Breast epithelium (tissue), 4 donors: ENCODE measurements around the gene GHRH. TPM values are rescaled to one million over a fixed set of nuclear protein-coding genes. Genes with fewer than 3 reads are reported as not detected.

ENCODE experiments used
- DNase-seq, 2 donors: peaks; one replicate each; pipeline ENCODE4 v3.0.0-alpha.2; 2019; ENCODE audit warnings: low spot score in 2 of 2
- H3K27ac ChIP-seq, 2 donors: fragments of 200-600 bp; sonication (generic) in 1 of 2; one replicate each; pipeline ENCODE4 v1.5.1; 2016 to 2019; ENCODE audit warnings: mild to moderate bottlenecking in 1 of 2
- H3K27me3 ChIP-seq, 2 donors: fragments of 200-600 bp; sonication (generic) in 1 of 2; one replicate each; pipeline versions ENCODE4 v1.5.1 to v1.6.0; 2017 to 2019; ENCODE audit warnings: control low read depth in 1 of 2, mild to moderate bottlenecking in 1 of 2
- H3K36me3 ChIP-seq: fragments of 200-600 bp; one replicate; pipeline ENCODE4 v1.5.1; 2019
- H3K4me1 ChIP-seq, 2 donors: fragments of 200-600 bp; sonication (generic); one replicate each; pipeline ENCODE4 v1.5.1; 2016 to 2019; ENCODE audit warnings: control low read depth in 1 of 2
- H3K4me3 ChIP-seq, 3 donors: fragments of 200-600 bp; sonication (generic); 1 replicate in 2 of 3; 2 replicates in 1 of 3; pipeline ENCODE4 v1.5.1; 2016 to 2019; ENCODE audit warnings: mild to moderate bottlenecking in 3 of 3, moderate library complexity in 2 of 3
- H3K9me3 ChIP-seq, 2 donors: fragments of 200-600 bp; sonication (generic) in 1 of 2; one replicate each; pipeline ENCODE4 v1.5.1; 2016 to 2019; ENCODE audit warnings: control low read depth in 1 of 2
- POLR2A ChIP-seq: fragments of 450-650 bp; IDR thresholded peaks from one replicate; pipeline ENCODE4 v1.6.1; 2016; ENCODE audit warnings: antibody characterized with exemption, mild to moderate bottlenecking, moderate library complexity
- POLR2AphosphoS5 ChIP-seq, 3 donors: sonication (generic); formaldehyde crosslinking; IDR thresholded peaks; one replicate each; pipeline ENCODE4 v1.6.1; 2017; ENCODE audit warnings: antibody characterized with exemption in 3 of 3
- intact Hi-C: fragments of 100-400 bp; cut with DNase I; formaldehyde crosslinking; loops from one replicate; pipeline ENCODE4 v1.15.1; 2023; ENCODE audit warnings: low total_unique reads
- total RNA-seq, 3 donors: library from RNA; depleted of rRNA; stranded (reverse); fragments of >200 nt; gene quantifications; one replicate each; pipeline ENCODE4 v1.1.0, GENCODE V29; 2016
- TF ChIP-seq, protein P1 (sequence below), 3 donors: fragments of 450-650 bp; IDR thresholded peaks; one replicate each; pipeline ENCODE4 v1.5.1; 2016 to 2017; ENCODE audit warnings: antibody characterized with exemption in 3 of 3, mild to moderate bottlenecking in 3 of 3, moderate library complexity in 3 of 3

Gene GHRH
- total RNA-seq, 3 donors from 2014 or later, result not detected

DNA sequence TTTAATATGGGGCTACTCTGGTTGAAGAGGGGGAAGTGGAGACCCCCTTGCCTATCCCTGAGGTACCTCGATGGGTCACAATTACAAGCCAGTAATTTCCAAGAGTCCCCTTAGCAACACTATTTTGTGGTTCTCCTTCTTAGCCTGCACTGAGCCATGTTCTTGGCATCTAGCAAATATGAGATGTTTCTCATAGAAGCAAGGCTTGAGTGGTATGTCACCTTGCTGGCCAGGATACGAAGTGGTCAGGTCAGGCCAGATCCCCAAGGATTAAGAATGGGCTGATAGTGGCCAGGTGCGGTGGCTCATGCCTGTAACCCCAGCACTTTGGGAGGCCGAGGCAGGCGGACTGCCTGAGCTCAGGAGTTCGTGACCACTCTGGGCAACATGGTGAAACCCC is 2.1 kb upstream of the GHRH start:
- intact Hi-C loops, result no loop called here
- H3K9me3 ChIP-seq, result no peaks in the 10 kb centered on the region
- DNase-seq, result no peak
- TF ChIP-seq, protein P1, sequence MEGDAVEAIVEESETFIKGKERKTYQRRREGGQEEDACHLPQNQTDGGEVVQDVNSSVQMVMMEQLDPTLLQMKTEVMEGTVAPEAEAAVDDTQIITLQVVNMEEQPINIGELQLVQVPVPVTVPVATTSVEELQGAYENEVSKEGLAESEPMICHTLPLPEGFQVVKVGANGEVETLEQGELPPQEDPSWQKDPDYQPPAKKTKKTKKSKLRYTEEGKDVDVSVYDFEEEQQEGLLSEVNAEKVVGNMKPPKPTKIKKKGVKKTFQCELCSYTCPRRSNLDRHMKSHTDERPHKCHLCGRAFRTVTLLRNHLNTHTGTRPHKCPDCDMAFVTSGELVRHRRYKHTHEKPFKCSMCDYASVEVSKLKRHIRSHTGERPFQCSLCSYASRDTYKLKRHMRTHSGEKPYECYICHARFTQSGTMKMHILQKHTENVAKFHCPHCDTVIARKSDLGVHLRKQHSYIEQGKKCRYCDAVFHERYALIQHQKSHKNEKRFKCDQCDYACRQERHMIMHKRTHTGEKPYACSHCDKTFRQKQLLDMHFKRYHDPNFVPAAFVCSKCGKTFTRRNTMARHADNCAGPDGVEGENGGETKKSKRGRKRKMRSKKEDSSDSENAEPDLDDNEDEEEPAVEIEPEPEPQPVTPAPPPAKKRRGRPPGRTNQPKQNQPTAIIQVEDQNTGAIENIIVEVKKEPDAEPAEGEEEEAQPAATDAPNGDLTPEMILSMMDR (IDR thresholded peaks at IDR 0.05), result no peak
- TF ChIP-seq POLR2AphosphoS5 (IDR thresholded peaks at IDR 0.05), result no peak
- no peak for TF ChIP-seq POLR2A
- H3K27me3 ChIP-seq, result no peaks in the 10 kb centered on the region
- H3K4me3 ChIP-seq, result no peak overlapping the region
- no peaks in the 10 kb centered on the region for H3K4me1 ChIP-seq
- no peaks in the 10 kb centered on the region for H3K36me3 ChIP-seq
- H3K27ac ChIP-seq, result no peak overlapping the region

- TF ChIP-seq POLR2A (no peak), POLR2AphosphoS5 (IDR thresholded peaks at IDR 0.05) (no peak)
- TF ChIP-seq, protein P1 (IDR thresholded peaks at IDR 0.05), result no peak
- Histone ChIP-seq H3K36me3 (no peaks in the 10 kb centered on the region), H3K9me3 (no peaks in the 10 kb centered on the region), H3K4me1 (no peaks in the 10 kb centered on the region), H3K27ac (no peak overlapping the region), H3K27me3 (no peaks in the 10 kb centered on the region), H3K4me3 (no peak overlapping the region)
- intact Hi-C loops, result no loop called here
- no peak for DNase-seq
These were observed 891 bp upstream of the GHRH start for GRCh38 chr20:37262505-37262904.

GRCh38 chr20:37260923-37261322 is 691 bp downstream of the GHRH start:
- Histone ChIP-seq H3K27ac (no peak overlapping the region), H3K9me3 (no peaks in the 10 kb centered on the region), H3K4me1 (no peaks in the 10 kb centered on the region), H3K27me3 (no peaks in the 10 kb centered on the region), H3K4me3 (no peak overlapping the region), H3K36me3 (no peaks in the 10 kb centered on the region)
- TF ChIP-seq POLR2A (no peak), POLR2AphosphoS5 (IDR thresholded peaks at IDR 0.05) (no peak)
- TF ChIP-seq, protein P1 (IDR thresholded peaks at IDR 0.05), result no peak
- intact Hi-C loops, result no loop called here
- DNase-seq, result no peak

GRCh38 chr20:37259865-37260264 is 1.7 kb downstream of the GHRH start:
- intact Hi-C loops, result no loop called here
- Histone ChIP-seq H3K36me3 (no peaks in the 10 kb centered on the region), H3K9me3 (no peaks in the 10 kb centered on the region), H3K4me3 (no peak overlapping the region), H3K4me1 (no peaks in the 10 kb centered on the region), H3K27ac (no peak overlapping the region), H3K27me3 (no peaks in the 10 kb centered on the region)
- no peak for DNase-seq
- no peak for TF ChIP-seq POLR2A

DNA sequence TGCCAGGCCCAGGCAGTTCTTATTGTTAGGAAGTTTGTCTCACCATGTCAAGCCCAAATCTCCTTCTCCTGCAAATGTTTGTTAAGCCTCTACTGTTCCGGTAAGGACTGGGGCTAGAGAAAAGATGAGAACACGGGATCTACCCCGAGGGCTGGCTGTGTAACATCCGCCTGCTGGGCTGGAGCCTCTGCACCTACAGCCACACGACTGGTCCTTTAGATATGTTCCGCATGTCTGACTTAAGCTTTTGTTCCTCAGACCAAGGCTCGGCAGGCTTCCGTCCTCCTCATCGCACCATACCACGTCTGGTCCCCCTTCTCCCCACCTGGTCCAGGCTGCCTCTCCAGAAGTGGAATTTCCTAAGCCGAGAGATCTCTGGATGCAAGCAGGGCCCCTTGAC is 2.6 kb downstream of the GHRH start:
- no peaks in the 10 kb centered on the region for H3K27me3 ChIP-seq
- no peaks in the 10 kb centered on the region for H3K4me1 ChIP-seq
- no peaks in the 10 kb centered on the region for H3K36me3 ChIP-seq
- no peak for DNase-seq
- no peak overlapping the region for H3K4me3 ChIP-seq
- TF ChIP-seq, protein P1 (IDR thresholded peaks at IDR 0.05), result no peak
- TF ChIP-seq POLR2A (no peak), POLR2AphosphoS5 (IDR thresholded peaks at IDR 0.05) (no peak)
- H3K27ac ChIP-seq, result no peak overlapping the region
- H3K9me3 ChIP-seq, result peaks cover 0 to 5% of the 10 kb centered on the region in 2 donors
- intact Hi-C loops, result no loop called here

GRCh38 chr20:37257988-37258387 is 3.6 kb downstream of the GHRH start:
- no peak for TF ChIP-seq POLR2AphosphoS5 (IDR thresholded peaks at IDR 0.05)
- TF ChIP-seq, protein P1 (IDR thresholded peaks at IDR 0.05), result no peak
- TF ChIP-seq POLR2A, result no peak
- intact Hi-C loops, result no loop called here
- DNase-seq, result peak in 1 of 2 donors; percentile 72
- no peaks in the 10 kb centered on the region for H3K27me3 ChIP-seq
- no peaks in the 10 kb centered on the region for H3K36me3 ChIP-seq
- H3K9me3 ChIP-seq, result peaks cover 0 to 5% of the 10 kb centered on the region in 2 donors
- H3K4me3 ChIP-seq, result no peak overlapping the region
- H3K4me1 ChIP-seq, result no peaks in the 10 kb centered on the region
- peak overlapping the region; percentile 25 to 38 for H3K27ac ChIP-seq
